Measurements from ENCODE around the gene VAV2. TPM values are rescaled to one million over a fixed set of nuclear protein-coding genes. Genes with fewer than 3 reads are reported as not detected.

VAV2 gene
- 1 to 10 TPM; 3.4 to 6.0 TPM for total RNA-seq

- peak within 1 kb of the TSS; percentile 87 to 95 for H3K27ac ChIP-seq
- no peaks in the 10 kb centered on the region for H3K27me3 ChIP-seq
- H3K4me1 ChIP-seq = peaks cover 0 to 38% of the 10 kb centered on the region in 2 donors
- DNase-seq (ENCODE audit: low spot score) = no peak
- peak within 1 kb of the TSS; percentile 66 to 76 for H3K4me3 ChIP-seq
- TF ChIP-seq CTCF (IDR thresholded peaks at IDR 0.05) = no peak
- no peaks in the 10 kb centered on the region for H3K36me3 ChIP-seq
- H3K9me3 ChIP-seq = no peaks in the 10 kb centered on the region
Observed at GRCh38 chr9:133991964-133992779, at the start of gene VAV2. Gene VAV2, minus strand, starts transcription at chr9:133992324. Its CDS starts 46 bp downstream, at chr9:133992278.

GRCh38 chr9:134041649-134041962 lies 49.5 kb upstream of the VAV2 start:
- peaks cover 0 to 18% of the 10 kb centered on the region in 2 donors for H3K9me3 ChIP-seq
- no peaks in the 10 kb centered on the region for H3K27me3 ChIP-seq
- no peak for TF ChIP-seq CTCF (IDR thresholded peaks at IDR 0.05)
- H3K4me3 ChIP-seq = no peak overlapping the region
- DNase-seq (ENCODE audit: low spot score) = no peak
- H3K27ac ChIP-seq = no peak overlapping the region
- peaks cover 79% of the 10 kb centered on the region for H3K36me3 ChIP-seq
- peaks cover 0 to 9% of the 10 kb centered on the region in 2 donors for H3K4me1 ChIP-seq

- Histone ChIP-seq H3K36me3 (peaks cover 79% of the 10 kb centered on the region), H3K4me1 (peaks cover 0 to 9% of the 10 kb centered on the region in 2 donors), H3K27ac (no peak overlapping the region), H3K27me3 (no peaks in the 10 kb centered on the region), H3K9me3 (peaks cover 0 to 18% of the 10 kb centered on the region in 2 donors), H3K4me3 (no peak overlapping the region)
- no peak for DNase-seq (ENCODE audit: low spot score)
- TF ChIP-seq CTCF (IDR thresholded peaks at IDR 0.05) = no peak
Observed at GRCh38 chr9:134040781-134041648, 48.9 kb upstream of the VAV2 start.

GRCh38 chr9:134040176-134040565 lies 48.0 kb upstream of the VAV2 start:
- H3K36me3 ChIP-seq = peaks cover 79% of the 10 kb centered on the region
- H3K27ac ChIP-seq = no peak overlapping the region
- no peak for DNase-seq (ENCODE audit: low spot score)
- peaks cover 0 to 9% of the 10 kb centered on the region in 2 donors for H3K4me1 ChIP-seq
- H3K27me3 ChIP-seq = no peaks in the 10 kb centered on the region
- TF ChIP-seq CTCF (IDR thresholded peaks at IDR 0.05) = no peak
- no peak overlapping the region for H3K4me3 ChIP-seq
- peaks cover 0 to 18% of the 10 kb centered on the region in 2 donors for H3K9me3 ChIP-seq

GRCh38 chr9:134039386-134040175 lies 47.5 kb upstream of the VAV2 start:
- TF ChIP-seq CTCF (IDR thresholded peaks at IDR 0.05) = no peak
- Histone ChIP-seq H3K9me3 (peaks cover 0 to 18% of the 10 kb centered on the region in 2 donors), H3K27me3 (no peaks in the 10 kb centered on the region), H3K36me3 (peaks cover 79% of the 10 kb centered on the region), H3K4me3 (no peak overlapping the region), H3K4me1 (peaks cover 0 to 9% of the 10 kb centered on the region in 2 donors), H3K27ac (no peak overlapping the region)
- no peak for DNase-seq (ENCODE audit: low spot score)
